GM12872 (cell line): ENCODE results near the gene TAF1B.

Experiments used
- CTCF ChIP-seq: IDR thresholded peaks from 3 replicates; pipeline ENCODE4 v1.5.1; 2011; ENCODE audit warnings: low read depth, mild to moderate bottlenecking, low read length, moderate library complexity; ENCODE audit not compliant: insufficient read depth

Gene TAF1B

GRCh38 chr2:9824956-9825720, 18.1 kb upstream of the TAF1B start:
- no peak for TF ChIP-seq CTCF

GRCh38 chr2:9826208-9826607, 17.1 kb upstream of the TAF1B start:
- no peak for TF ChIP-seq CTCF

GRCh38 chr2:9830685-9831410, 12.4 kb upstream of the TAF1B start:
- TF ChIP-seq CTCF, result no peak

- TF ChIP-seq CTCF, result no peak
These were observed 11.6 kb upstream of the TAF1B start for GRCh38 chr2:9831670-9832069.

- TF ChIP-seq CTCF, result no peak
These were observed 10.7 kb upstream of the TAF1B start for GRCh38 chr2:9832586-9832985.

- TF ChIP-seq CTCF, result no peak
These were observed 7.2 kb upstream of the TAF1B start for GRCh38 chr2:9836074-9836473.

GRCh38 chr2:9836517-9836916, 6.8 kb upstream of the TAF1B start:
- no peak for TF ChIP-seq CTCF
